H1 (cell line): Measurements from ENCODE around the gene AKR1D1. TPM values are rescaled to one million over a fixed set of nuclear protein-coding genes. Genes with fewer than 3 reads are reported as not detected.

ENCODE experiments used
- CTCF ChIA-PET: fragments of 300-600 bp; sonication (Branson Sonifier 250); formaldehyde crosslinking; loops from one replicate; lab custom pipeline; 2021; ENCODE audit not compliant: partially characterized antibody; lab: Charles Lee
- POLR2A ChIA-PET: fragments of 300-600 bp; sonication (Branson Sonifier 250); formaldehyde crosslinking; loops from one replicate; lab custom pipeline; 2021; ENCODE audit warnings: inconsistent platforms; ENCODE audit not compliant: partially characterized antibody; lab: Charles Lee
- DNase-seq, 2 experiments: peaks; one replicate each; pipeline versions ENCODE4 v3.0.0 to v3.0.0-alpha.2; 2010 to 2022; ENCODE audit warnings: low spot score in 2 of 2, low read depth in 1 of 2, mixed read lengths in 1 of 2
- FAIRE-seq: peaks from 2 replicates; lab custom pipeline; 2011; peaks lifted over from hg19 to GRCh38; lab: Jason Lieb, UNC
- H2AFZ ChIP-seq: 2 replicates; pipeline ENCODE4 v1.8.1; 2012; ENCODE audit warnings: low read length, inconsistent platforms
- H2AK5ac ChIP-seq: 2 replicates; pipeline ENCODE4 v1.6.1; 2013; ENCODE audit warnings: low read depth, low read length
- H2BK120ac ChIP-seq: replicated peaks from 2 replicates; pipeline ENCODE3; 2013; ENCODE audit warnings: low read depth, low read length, inconsistent platforms
- H2BK12ac ChIP-seq: 2 replicates; pipeline ENCODE4 v1.6.1; 2013; ENCODE audit warnings: low read depth, low read length
- H2BK15ac ChIP-seq: 2 replicates; pipeline ENCODE4 v1.6.1; 2013; ENCODE audit warnings: low read length
- H2BK20ac ChIP-seq: 2 replicates; pipeline ENCODE4 v1.6.1; 2013; ENCODE audit warnings: low read length
- H2BK5ac ChIP-seq: 2 replicates; pipeline ENCODE4 v1.6.1; 2013; ENCODE audit warnings: low read depth, low read length
- H3K14ac ChIP-seq: 2 replicates; pipeline ENCODE4 v1.6.1; 2013; ENCODE audit warnings: inconsistent platforms; ENCODE audit not compliant: insufficient read length
- H3K18ac ChIP-seq: 2 replicates; pipeline ENCODE4 v1.6.1; 2013; ENCODE audit warnings: low read length; ENCODE audit errors: extremely low read depth
- H3K23ac ChIP-seq: 2 replicates; pipeline ENCODE4 v1.6.1; 2013; ENCODE audit warnings: inconsistent platforms; ENCODE audit not compliant: insufficient read length
- H3K23me2 ChIP-seq: 2 replicates; pipeline ENCODE4 v1.6.1; 2013; ENCODE audit warnings: low read depth, low read length
- H3K27ac ChIP-seq: 2 replicates; pipeline ENCODE4 v1.6.1; 2011; ENCODE audit warnings: low read depth, low read length, inconsistent platforms
- H3K27me3 ChIP-seq, 4 experiments: replicated peaks in 1 of 4; 1 replicate in 1 of 4; 2 replicates in 3 of 4; pipeline versions ENCODE4 v1.6.1 to v1.8.1; 2011 to 2013; ENCODE audit warnings: low read length in 3 of 4, mild to moderate bottlenecking in 3 of 4, inconsistent platforms in 2 of 4, mixed read lengths in 2 of 4, moderate library complexity in 1 of 4; ENCODE audit not compliant: control insufficient read depth in 3 of 4, insufficient read depth in 3 of 4; ENCODE audit errors: extremely low read depth in 1 of 4
- H3K36me3 ChIP-seq, 4 experiments: 2 replicates each; pipeline versions ENCODE4 v1.6.1 to v1.8.1; 2011 to 2013; ENCODE audit warnings: mild to moderate bottlenecking in 4 of 4, low read length in 3 of 4, moderate library complexity in 2 of 4, control low read depth in 1 of 4, inconsistent platforms in 1 of 4; ENCODE audit not compliant: insufficient read depth in 4 of 4, control insufficient read depth in 2 of 4
- H3K4ac ChIP-seq: replicated peaks from 2 replicates; pipeline ENCODE3; 2013; ENCODE audit warnings: low read length, low read depth, mixed read lengths, inconsistent platforms; ENCODE audit not compliant: insufficient read length
- H3K4me1 ChIP-seq, 4 experiments: replicated peaks in 1 of 4; 1 replicate in 1 of 4; 2 replicates in 3 of 4; pipeline versions ENCODE4 v1.6.1 to v1.8.1; 2011 to 2013; ENCODE audit warnings: low read length in 3 of 4, inconsistent platforms in 2 of 4, mixed read lengths in 1 of 4; ENCODE audit not compliant: insufficient read depth in 4 of 4, control insufficient read depth in 3 of 4
- H3K4me2 ChIP-seq, 2 experiments: 2 replicates each; pipeline versions ENCODE4 v1.6.1 to v1.8.1; 2011 to 2013; ENCODE audit warnings: low read depth in 2 of 2, low read length in 2 of 2, control low read depth in 1 of 2, inconsistent platforms in 1 of 2, mild to moderate bottlenecking in 1 of 2; ENCODE audit not compliant: insufficient read depth in 1 of 2
- H3K4me3 ChIP-seq, 4 experiments: fragments of 200-600, 300-600 bp in 1 of 4; sonication (generic), shearing (Covaris generic), sonication (Bioruptor Twin) in 1 of 4; 2 replicates each; pipeline versions ENCODE4 v1.5.1 to v1.8.1; 2011 to 2016; ENCODE audit warnings: low read length in 4 of 4, low read depth in 3 of 4, control low read depth in 2 of 4, inconsistent platforms in 2 of 4, mild to moderate bottlenecking in 2 of 4, mixed read lengths in 1 of 4, moderate library complexity in 1 of 4; ENCODE audit not compliant: insufficient read depth in 2 of 4; ENCODE audit errors: extremely low read depth in 1 of 4
- H3K56ac ChIP-seq: replicated peaks from 2 replicates; pipeline ENCODE3; 2013; ENCODE audit warnings: low read depth, mild to moderate bottlenecking, mixed read lengths, low read length, inconsistent platforms; ENCODE audit not compliant: insufficient read length
- H3K79me1 ChIP-seq: 2 replicates; pipeline ENCODE4 v1.6.1; 2013; ENCODE audit warnings: low read depth, low read length, control low read depth
- H3K79me2 ChIP-seq, 2 experiments: 2 replicates each; pipeline versions ENCODE4 v1.6.1 to v1.8.1; 2012 to 2013; ENCODE audit warnings: low read length in 2 of 2, mild to moderate bottlenecking in 2 of 2, inconsistent platforms in 1 of 2; ENCODE audit not compliant: insufficient read depth in 2 of 2, control insufficient read depth in 1 of 2
- H3K9ac ChIP-seq, 4 experiments: replicated peaks in 1 of 4; 1 replicate in 1 of 4; 2 replicates in 3 of 4; pipeline versions ENCODE4 v1.6.1 to v1.8.1; 2011 to 2013; ENCODE audit warnings: low read depth in 3 of 4, low read length in 3 of 4, control low read depth in 2 of 4, mild to moderate bottlenecking in 2 of 4, moderate library complexity in 2 of 4, inconsistent platforms in 1 of 4; ENCODE audit errors: extremely low read depth in 1 of 4
- H3K9me3 ChIP-seq, 2 experiments: 2 replicates each; pipeline versions ENCODE4 v1.6.1 to v1.8.1; 2012 to 2013; ENCODE audit warnings: mild to moderate bottlenecking in 2 of 2, moderate library complexity in 2 of 2, control low read depth in 1 of 2, inconsistent platforms in 1 of 2, low read depth in 1 of 2, low read length in 1 of 2, mixed read lengths in 1 of 2; ENCODE audit not compliant: insufficient read depth in 2 of 2
- H4K20me1 ChIP-seq, 2 experiments: replicated peaks in 1 of 2; 2 replicates each; pipeline versions ENCODE3 to v1.8.1; 2011 to 2013; ENCODE audit warnings: inconsistent platforms in 2 of 2, low read length in 2 of 2, mild to moderate bottlenecking in 1 of 2; ENCODE audit not compliant: insufficient read depth in 2 of 2, control insufficient read depth in 1 of 2
- H4K5ac ChIP-seq: 2 replicates; pipeline ENCODE4 v1.6.1; 2013; ENCODE audit warnings: low read length, low read depth, mixed read lengths, inconsistent platforms; ENCODE audit not compliant: insufficient read length
- H4K8ac ChIP-seq: 2 replicates; pipeline ENCODE4 v1.8.0; 2013; ENCODE audit warnings: mild to moderate bottlenecking, moderate library complexity, low read length, inconsistent platforms; ENCODE audit not compliant: insufficient read depth; ENCODE audit errors: extremely low read depth
- H4K91ac ChIP-seq: replicated peaks from 2 replicates; pipeline ENCODE3; 2013; ENCODE audit warnings: low read length, mixed read lengths, inconsistent platforms; ENCODE audit not compliant: insufficient read length
- ASH2L ChIP-seq: fragments of 200-600, 300-600 bp; sonication (generic); IDR thresholded peaks from one replicate; pipeline ENCODE4 v1.7.1; 2017; ENCODE audit warnings: low read length
- ATF3 ChIP-seq: IDR thresholded peaks from 2 replicates; pipeline ENCODE4 v1.6.1; 2011; ENCODE audit warnings: low read depth, mild to moderate bottlenecking, low read length; ENCODE audit not compliant: insufficient read depth
- CHD1 ChIP-seq: IDR thresholded peaks from 2 replicates; pipeline ENCODE4 v1.6.1; 2012; ENCODE audit warnings: low read depth, low read length, improper control_type of control experiment
- EGR1 ChIP-seq: IDR thresholded peaks from 2 replicates; pipeline ENCODE4 v1.6.1; 2011; ENCODE audit warnings: low read depth, low read length, borderline replicate concordance
- GABPA ChIP-seq: IDR thresholded peaks from 2 replicates; pipeline ENCODE4 v1.6.1; 2011; ENCODE audit warnings: mild to moderate bottlenecking, low read length, moderate library complexity, borderline replicate concordance; ENCODE audit not compliant: insufficient read depth
- KDM1A ChIP-seq: fragments of 200-600, 300-600 bp; sonication (generic); IDR thresholded peaks from 2 replicates; pipeline ENCODE4 v1.7.1; 2016; ENCODE audit warnings: mild to moderate bottlenecking, low read length, borderline replicate concordance
- MAFK ChIP-seq: IDR thresholded peaks from 2 replicates; pipeline ENCODE4 v1.6.1; 2012; ENCODE audit warnings: low read depth, mild to moderate bottlenecking, improper control_type of control experiment, low read length
- POLR2A ChIP-seq, 2 experiments: IDR thresholded peaks; 1 replicate in 1 of 2; 2 replicates in 1 of 2; pipeline ENCODE4 v1.6.1; 2011; ENCODE audit warnings: low read depth in 2 of 2, low read length in 2 of 2, mild to moderate bottlenecking in 2 of 2; ENCODE audit errors: control extremely low read depth in 1 of 2
- POU5F1 ChIP-seq: IDR thresholded peaks from 2 replicates; pipeline ENCODE4 v1.6.1; 2011; ENCODE audit warnings: low read depth, mild to moderate bottlenecking, low read length, moderate library complexity
- SIRT6 ChIP-seq: IDR thresholded peaks from one replicate; pipeline ENCODE4 v1.7.1; 2012; ENCODE audit warnings: low read length, inconsistent platforms
- SIX5 ChIP-seq: IDR thresholded peaks from 2 replicates; pipeline ENCODE4 v1.6.1; 2011; ENCODE audit warnings: mild to moderate bottlenecking, low read depth, low read length
- SRF ChIP-seq: IDR thresholded peaks from 2 replicates; pipeline ENCODE4 v1.6.1; 2011; ENCODE audit warnings: mild to moderate bottlenecking, low read depth, low read length, moderate library complexity
- YY1 ChIP-seq: IDR thresholded peaks from 2 replicates; pipeline ENCODE4 v1.6.1; 2011; ENCODE audit warnings: low read depth, mild to moderate bottlenecking, low read length
- WGBS, 2 experiments: shearing (Covaris generic) in 1 of 2; methylation state at CpG; one replicate each; pipeline versions ENCODE4 v1.1.6 to v1.1.7; 2013 to 2015; ENCODE audit warnings: low lambda C conversion rate in 2 of 2, mixed read lengths in 2 of 2, inconsistent platforms in 1 of 2, low coverage in 1 of 2, missing lambda C conversion rate in 1 of 2; ENCODE audit not compliant: insufficient replicate concordance in 2 of 2, insufficient coverage in 1 of 2, insufficient read length in 1 of 2; ENCODE audit errors: extremely low coverage in 1 of 2, missing lambda C conversion rate in 1 of 2; 5-methylcytosine and 5-hydroxymethylcytosine counted together
- polyA plus RNA-seq, 7 experiments: library from polyadenylated mRNA; depleted of rRNA in 3 of 7; stranded (reverse) in 5 of 7; unstranded in 2 of 7; fragments of >200 nt in 5 of 7; fragments of 200-250 nt in 2 of 7; gene quantifications; 1 replicate in 5 of 7; 2 replicates in 1 of 7; 4 replicates in 1 of 7; pipeline versions ENCODE4 v1.2.1 to v1.2.3, GENCODE V29; 2011 to 2013; ENCODE audit warnings: missing spikeins in 2 of 7, mixed read lengths in 2 of 7
- total RNA-seq: library from RNA; stranded (reverse); fragmentation: NEBNext Ultra II Directional; extraction: Animal tissue kit (Norgen Biotek cat#: 25700); gene quantifications from 2 replicates; pipeline ENCODE4 v1.2.1, GENCODE V29; 2021
- TF ChIP-seq, protein P1 (sequence below): IDR thresholded peaks from 2 replicates; pipeline ENCODE4 v1.6.1; 2012; ENCODE audit warnings: low read length, inconsistent platforms

The AKR1D1 gene
- total and polyA plus RNA-seq, 2 of the 8 experiments (the other 6 are each of a cell fraction or from before 2014, with no cell fraction given): not detected

DNA sequence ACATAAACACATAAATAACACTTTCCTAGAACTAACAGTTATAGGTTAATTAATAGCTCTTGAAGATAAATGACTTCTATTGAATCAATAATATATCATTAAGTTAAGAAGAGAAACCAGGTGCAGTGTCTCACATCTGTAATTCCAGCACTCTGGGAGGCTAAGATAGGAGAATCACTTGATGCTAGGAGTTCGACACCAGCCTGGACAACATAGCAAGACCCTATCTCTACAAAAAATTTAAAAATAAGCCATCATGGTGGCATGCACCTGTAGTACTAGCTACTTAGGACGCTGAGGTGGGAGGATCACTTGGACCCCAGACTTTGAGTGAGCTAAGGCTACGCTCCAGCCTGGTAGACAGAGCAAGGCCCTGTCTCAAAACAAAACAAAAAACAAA lies 38.8 kb downstream of the AKR1D1 start:
- Histone ChIP-seq H2AK5ac (no peak overlapping the region), H3K4me2 (no peak overlapping the region), H3K14ac (no peak overlapping the region), H3K4me1 (no peaks in the 10 kb centered on the region; a peak in 1 of 7 replicates), H2BK12ac (no peak overlapping the region), H3K9me3 (no peaks in the 10 kb centered on the region; a peak in 1 of 4 replicates), H4K91ac (no peak overlapping the region), H3K23ac (no peak overlapping the region), H3K4ac (no peak overlapping the region), H3K27ac (no peak overlapping the region), H2BK5ac (no peak overlapping the region), H3K23me2 (no peaks in the 10 kb centered on the region; the same call in 1 of the 2 replicates), H3K56ac (no peak overlapping the region), H2BK15ac (no peak overlapping the region), H3K18ac (no peak overlapping the region), H3K79me2 (no peaks in the 10 kb centered on the region), H3K36me3 (no peaks in the 10 kb centered on the region), H2BK20ac (no peak overlapping the region), H3K4me3 (no peak overlapping the region), H4K20me1 (no peaks in the 10 kb centered on the region), H4K5ac (no peak overlapping the region), H3K9ac (no peak overlapping the region), H4K8ac (no peak overlapping the region), H3K79me1 (no peaks in the 10 kb centered on the region), H3K27me3 (no peaks in the 10 kb centered on the region), H2AFZ (no peak overlapping the region), H2BK120ac (no peak overlapping the region)
- FAIRE-seq (no peak), DNase-seq (no peak)
- CTCF ChIA-PET: interaction anchor here (0.5 to 1.5 kb wide), 4 partner anchors 10 to 459 kb away, joined by 3 read pairs; no protein-coding TSS in a partner anchor
- POLR2A ChIA-PET: no interaction called here
- WGBS, 2 experiments: 91% methylated on average over 3 of the region's 3 CpGs; no CpG with 5 or more reads in 1 of the 2 experiments
- TF ChIP-seq EGR1 (no peak), SIRT6 (no peak), POU5F1 (no peak), GABPA (no peak), YY1 (no peak), KDM1A (no peak), ASH2L (no peak), POLR2A (IDR thresholded peaks at IDR 0.05; ENCODE audit: control extremely low read depth in 1 of 2, low read depth in 2 of 2, low read length in 2 of 2) (no peak), ATF3 (no peak), MAFK (no peak), SRF (no peak), CHD1 (no peak), SIX5 (no peak)
- TF ChIP-seq, protein P1, sequence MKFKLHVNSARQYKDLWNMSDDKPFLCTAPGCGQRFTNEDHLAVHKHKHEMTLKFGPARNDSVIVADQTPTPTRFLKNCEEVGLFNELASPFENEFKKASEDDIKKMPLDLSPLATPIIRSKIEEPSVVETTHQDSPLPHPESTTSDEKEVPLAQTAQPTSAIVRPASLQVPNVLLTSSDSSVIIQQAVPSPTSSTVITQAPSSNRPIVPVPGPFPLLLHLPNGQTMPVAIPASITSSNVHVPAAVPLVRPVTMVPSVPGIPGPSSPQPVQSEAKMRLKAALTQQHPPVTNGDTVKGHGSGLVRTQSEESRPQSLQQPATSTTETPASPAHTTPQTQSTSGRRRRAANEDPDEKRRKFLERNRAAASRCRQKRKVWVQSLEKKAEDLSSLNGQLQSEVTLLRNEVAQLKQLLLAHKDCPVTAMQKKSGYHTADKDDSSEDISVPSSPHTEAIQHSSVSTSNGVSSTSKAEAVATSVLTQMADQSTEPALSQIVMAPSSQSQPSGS: no peak
